GM10847 (cell line): Measurements from ENCODE around the gene PDZD8.

Experiments
- POLR2A ChIP-seq: IDR thresholded peaks from 2 replicates; pipeline ENCODE4 v1.6.1; 2011; ENCODE audit not compliant: insufficient read length; ENCODE audit errors: extremely low read depth

Gene PDZD8

DNA sequence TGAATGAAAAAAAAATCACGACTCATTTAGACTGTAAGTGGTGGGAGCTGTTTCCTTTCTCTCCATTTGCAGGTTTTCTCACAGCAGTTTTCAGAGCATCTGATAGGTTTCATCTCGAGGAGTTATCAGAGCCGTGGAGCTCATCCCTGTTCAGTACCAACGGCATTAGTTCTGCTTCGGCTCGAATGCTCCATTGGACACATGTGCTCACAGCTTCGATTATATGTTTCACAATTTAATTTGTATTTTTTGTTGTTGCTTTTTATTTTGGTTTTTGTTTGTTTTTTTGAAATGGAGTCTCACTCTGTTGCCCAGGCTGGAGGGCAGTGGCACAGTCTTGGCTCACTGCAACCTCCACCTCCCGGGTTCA, 132.8 kb downstream of the PDZD8 start:
- no peak for TF ChIP-seq POLR2A

GRCh38 chr10:117241541-117242462, 133.4 kb downstream of the PDZD8 start:
- no peak for TF ChIP-seq POLR2A

DNA sequence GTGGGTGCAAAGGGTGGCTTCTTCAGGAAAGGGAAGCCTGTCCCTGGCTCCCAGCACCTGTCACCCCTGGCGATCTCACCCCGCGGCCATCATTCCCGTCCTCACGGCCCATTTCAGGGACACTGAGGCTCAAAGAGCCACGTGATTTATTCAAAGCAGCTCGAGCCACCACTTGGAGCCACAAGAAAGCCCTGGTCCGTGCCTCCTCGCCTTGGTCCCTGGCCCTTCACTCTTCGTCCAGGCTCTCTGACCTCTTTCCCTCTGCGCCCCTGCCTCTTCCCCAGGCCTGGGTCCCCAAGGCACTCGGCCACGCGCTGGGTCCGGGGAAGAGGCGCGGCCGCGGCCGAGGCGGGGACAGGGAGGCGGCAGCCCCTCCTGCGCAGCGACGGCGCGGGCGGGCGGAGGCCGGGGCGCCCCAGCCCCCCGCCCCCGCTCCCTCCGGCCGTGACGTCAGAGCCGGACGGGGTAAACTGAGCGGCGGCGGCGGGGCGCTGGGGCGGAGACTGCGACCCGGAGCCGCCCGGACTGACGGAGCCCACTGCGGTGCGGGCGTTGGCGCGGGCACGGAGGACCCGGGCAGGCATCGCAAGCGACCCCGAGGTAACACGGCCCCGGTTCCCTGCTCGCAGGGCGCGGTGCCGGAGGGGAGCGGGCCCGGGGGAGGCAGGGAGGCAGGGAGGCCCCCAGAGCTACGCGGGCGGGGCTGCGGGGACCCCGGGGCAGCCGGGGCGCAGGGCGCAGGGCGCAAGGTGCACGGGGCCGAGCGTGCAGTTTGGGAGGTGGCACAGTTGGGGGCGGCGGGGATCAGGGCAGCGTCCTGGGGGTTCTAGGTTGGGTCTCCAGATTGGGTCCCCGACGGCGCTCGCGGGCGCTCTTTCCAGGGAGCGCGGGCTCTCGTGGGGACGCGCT, 134.4 kb downstream of the PDZD8 start, which contains the start of gene SLC18A2:
SLC18A2 (plus strand) TSS at position 494 of the 909 bp plus-strand sequence. CDS start 580 bp downstream, outside the sequence.
- no peak for TF ChIP-seq POLR2A

GRCh38 chr10:117239721-117240620, 135.3 kb downstream of the PDZD8 start:
- no peak for TF ChIP-seq POLR2A

DNA sequence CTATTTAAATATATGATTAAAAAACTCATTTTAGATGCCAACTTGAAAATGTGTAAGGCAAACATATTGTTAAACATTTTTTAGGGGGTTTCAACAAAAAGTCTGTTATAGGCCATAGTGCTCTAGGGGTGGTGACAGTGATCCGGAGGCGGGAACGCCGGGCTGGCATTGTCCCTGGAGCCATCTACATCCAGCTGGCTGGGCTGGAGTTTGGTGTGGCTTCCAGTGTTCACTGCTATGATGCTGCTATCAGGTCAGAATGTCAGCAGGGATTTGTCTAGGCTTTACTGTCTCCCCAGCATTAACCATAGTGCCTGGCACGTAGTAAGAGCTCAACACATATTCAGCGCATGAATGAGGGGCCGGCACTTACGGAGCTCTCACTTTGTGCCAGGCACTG, 136.2 kb downstream of the PDZD8 start:
- TF ChIP-seq POLR2A = no peak

GRCh38 chr10:117237401-117237991, 137.7 kb downstream of the PDZD8 start:
- TF ChIP-seq POLR2A = no peak

- no peak for TF ChIP-seq POLR2A
Observed at GRCh38 chr10:117228210-117228609, 147.0 kb downstream of the PDZD8 start.
